ENCODE data around the gene PLXDC2.

GRCh38 chr10:20128811-20129210, 312.6 kb downstream of the PLXDC2 start:
- TF ChIP-seq L3MBTL2 (conservative IDR thresholded peaks at IDR 0.05) (no peak), SP1 (IDR thresholded peaks at IDR 0.05) (no peak), FOXM1 (IDR thresholded peaks at IDR 0.05; ENCODE audit: borderline replicate concordance) (no peak), SUZ12 (IDR thresholded peaks at IDR 0.05) (no peak), TARDBP (IDR thresholded peaks at IDR 0.05) (no peak), FOXA1 (IDR thresholded peaks at IDR 0.05) (no peak), BHLHE40 (IDR thresholded peaks at IDR 0.05; ENCODE audit: borderline replicate concordance) (no peak), ZNF384 (IDR thresholded peaks at IDR 0.05) (no peak), FOXK2 (IDR thresholded peaks at IDR 0.05) (no peak)
